ENCODE results near the gene BRF1.

DNA sequence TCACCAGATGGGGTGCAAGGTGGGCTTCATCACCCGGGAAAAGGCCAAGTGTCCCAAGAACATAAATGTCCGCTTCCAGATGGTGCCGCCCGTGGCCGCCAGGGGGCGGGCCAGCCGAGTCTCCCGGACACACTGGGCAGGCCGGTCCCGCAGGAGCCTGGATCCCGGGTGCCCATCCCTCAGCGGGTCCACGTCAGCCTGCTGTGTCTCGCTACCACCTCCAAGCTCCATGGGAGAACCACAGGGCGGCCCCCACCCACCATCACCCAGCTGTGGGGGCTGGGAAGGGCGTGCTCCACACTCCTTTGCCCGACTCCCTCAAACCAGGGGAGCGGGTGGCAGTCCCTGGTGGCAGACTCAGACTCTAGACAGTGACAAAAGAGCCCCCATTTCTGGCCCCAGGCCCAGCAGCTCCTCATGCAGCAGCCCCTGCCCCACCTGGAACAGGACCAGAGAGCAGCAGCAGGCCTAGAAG lies 97.7 kb downstream of the BRF1 start:
- TF ChIP-seq EZH2phosphoT487 (IDR thresholded peaks at IDR 0.05) = no peak
- peak; percentile 96 for TF ChIP-seq CTCF (IDR thresholded peaks at IDR 0.05)
- no peak for TF ChIP-seq EZH2 (IDR thresholded peaks at IDR 0.05)
